ENCODE measurements around the gene APEH.
"Not testable (repeated sequence)": the region's sequence is repeated elsewhere in the genome, so short reads cannot be mapped to it uniquely, and the experiment has no call there.

The APEH gene

GRCh38 chr3:49670940-49671290 lies 3.2 kb upstream of the APEH start:
- FAIRE-seq: no peak

GRCh38 chr3:49671291-49672288 lies 2.6 kb upstream of the APEH start:
- no peak for FAIRE-seq

GRCh38 chr3:49673121-49673714 lies 933 bp upstream of the APEH start:
- FAIRE-seq: no peak

GRCh38 chr3:49674497-49674983 lies 389 bp downstream of the APEH start:
- FAIRE-seq: no peak

- no peak for FAIRE-seq
These were observed 1.8 kb downstream of the APEH start for GRCh38 chr3:49675912-49676311.

- no peak for FAIRE-seq
These were observed 6.5 kb downstream of the APEH start for GRCh38 chr3:49680493-49681231.

GRCh38 chr3:49681232-49681522 lies 7.0 kb downstream of the APEH start:
- no peak for FAIRE-seq

- no peak for FAIRE-seq
These were observed 7.4 kb downstream of the APEH start for GRCh38 chr3:49681543-49681942.

- FAIRE-seq: no peak
These were observed 9.0 kb downstream of the APEH start for GRCh38 chr3:49683162-49683561.

GRCh38 chr3:49684453-49684852 lies 10.3 kb downstream of the APEH start:
- not testable (repeated sequence) for FAIRE-seq

- not testable (repeated sequence) for FAIRE-seq
These were observed 11.0 kb downstream of the APEH start for GRCh38 chr3:49685103-49685502.

- not testable (repeated sequence) for FAIRE-seq
These were observed 11.7 kb downstream of the APEH start for GRCh38 chr3:49685846-49686245.

GRCh38 chr3:49686346-49686745 lies 12.2 kb downstream of the APEH start:
- not testable (repeated sequence) for FAIRE-seq

- not testable (repeated sequence) for FAIRE-seq
These were observed 12.7 kb downstream of the APEH start for GRCh38 chr3:49686769-49687423.

- not testable (repeated sequence) for FAIRE-seq
These were observed 13.3 kb downstream of the APEH start for GRCh38 chr3:49687424-49687795.

- FAIRE-seq: not testable (repeated sequence)
These were observed 14.3 kb downstream of the APEH start for GRCh38 chr3:49688338-49689045.

- FAIRE-seq: no peak
These were observed 15.1 kb downstream of the APEH start, which contains the start of the genes MST1 and RNF123 for GRCh38 chr3:49689046-49689907. MST1 (minus strand) TSS chr3:49689474; CDS start chr3:49688691, 783 bp downstream. RNF123 (plus strand) TSS chr3:49689557; CDS start chr3:49691166, 1,609 bp downstream.

GRCh38 chr3:49689908-49690624 lies 15.9 kb downstream of the APEH start:
- not testable (repeated sequence) for FAIRE-seq

- FAIRE-seq: not testable (repeated sequence)
These were observed 16.7 kb downstream of the APEH start for GRCh38 chr3:49690856-49691255.

- FAIRE-seq: not testable (repeated sequence)
These were observed 17.3 kb downstream of the APEH start for GRCh38 chr3:49691481-49691880.

Measured in endometrium (tissue), 2 donors.